ENCODE data around the gene C10orf120. TPM values are rescaled to one million over a fixed set of nuclear protein-coding genes. Genes with fewer than 3 reads are reported as not detected.

The C10orf120 gene
- total RNA-seq, 2 experiments from 2014 or later: not detected

DNA sequence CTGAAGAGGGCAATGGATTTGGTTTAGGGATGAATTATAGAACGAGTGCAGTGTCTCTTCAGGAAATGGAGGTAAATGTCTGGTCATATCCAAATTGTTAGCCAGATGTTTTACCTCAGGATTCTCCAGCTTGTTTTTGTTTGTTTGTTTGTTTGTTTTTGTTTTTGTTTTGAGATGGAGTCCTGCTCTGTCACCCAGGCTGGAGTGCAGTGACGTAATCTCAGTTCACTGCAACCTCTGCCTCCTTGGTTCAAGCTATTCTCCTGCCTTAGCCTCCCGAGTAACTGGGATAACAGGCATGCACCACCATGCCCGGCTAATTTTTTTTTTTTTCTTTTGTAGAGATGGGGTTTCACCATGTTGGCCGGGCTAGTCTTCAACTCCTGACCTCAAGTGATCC is 6.9 kb downstream of the C10orf120 start:
- no peak overlapping the region for H3K4me3 ChIP-seq (ENCODE audit: low read depth, low read length, poor library complexity, severe bottlenecking)
- no peaks in the 10 kb centered on the region for H3K36me3 ChIP-seq (ENCODE audit: insufficient read depth, low read length)
- H4K20me1 ChIP-seq (ENCODE audit: insufficient read depth, low read length): no peaks in the 10 kb centered on the region
- BruUV-seq (replicated peaks): no TSS peak
- intact Hi-C loops (cut with micrococcal nuclease; ENCODE audit: unreplicated experiment): no loop called here
- ChIA-PET POLR2A (no interaction called here), CTCF (ENCODE audit: unreplicated experiment) (no interaction called here)
- H3K9me2 ChIP-seq (ENCODE audit: insufficient read depth, low read length): no peaks in the 10 kb centered on the region
- TF ChIP-seq CTCF (conservative IDR thresholded peaks at IDR 0.05; ENCODE audit: low read length): no peak
- TF ChIP-seq EZH2phosphoT487 (IDR thresholded peaks at IDR 0.05; ENCODE audit: borderline replicate concordance, low read depth, low read length): no peak
- DNase-seq (ENCODE audit: low spot score): no peak
- no peaks in the 10 kb centered on the region for H3K79me2 ChIP-seq (ENCODE audit: insufficient read depth, low read depth, low read length)
- H3K4me2 ChIP-seq (ENCODE audit: low read length): no peak overlapping the region
- H3K4me1 ChIP-seq (ENCODE audit: insufficient read depth, low read length, poor library complexity, severe bottlenecking): no peaks in the 10 kb centered on the region
- no peaks in the 10 kb centered on the region for H3K9me3 ChIP-seq (ENCODE audit: low read length)
- no peak overlapping the region for H3K27ac ChIP-seq (ENCODE audit: low read depth, low read length, poor library complexity, severe bottlenecking)
- no peak overlapping the region for H2AFZ ChIP-seq (ENCODE audit: low read length)

DNA sequence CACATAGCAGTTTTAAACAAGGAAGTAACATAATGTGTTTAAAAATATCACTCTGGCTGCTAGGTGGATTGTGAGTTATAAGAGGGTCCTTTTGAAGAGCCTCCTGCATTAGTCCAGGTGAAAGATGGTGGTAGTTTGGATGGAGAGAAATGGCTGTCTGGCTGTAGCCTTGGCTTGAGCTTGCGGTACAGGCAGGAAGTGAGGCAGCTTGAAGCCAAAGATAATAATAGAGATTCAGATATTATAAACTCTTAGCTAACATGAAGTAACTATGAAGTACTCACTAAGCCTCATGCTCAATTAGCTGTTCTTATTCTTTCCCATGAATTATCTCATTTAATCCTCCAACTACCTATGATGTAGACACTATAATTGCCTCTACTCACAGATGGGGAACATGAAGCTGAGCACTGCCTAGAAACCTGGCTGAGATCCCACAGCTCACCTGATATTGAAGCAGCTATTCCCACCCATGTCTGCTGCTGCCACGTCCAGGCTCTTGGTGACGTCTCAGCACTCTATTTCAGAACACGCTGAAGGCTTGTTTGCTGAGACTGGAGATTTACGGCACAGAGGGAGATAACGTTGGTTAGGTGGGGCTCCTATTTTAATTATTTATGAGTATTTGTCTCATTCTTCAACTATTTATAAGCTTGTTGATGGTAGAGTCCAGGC is 10.4 kb downstream of the C10orf120 start:
- Histone ChIP-seq H3K79me2 (ENCODE audit: insufficient read depth, low read depth, low read length) (no peaks in the 10 kb centered on the region), H3K27ac (ENCODE audit: low read depth, low read length, poor library complexity, severe bottlenecking) (no peak overlapping the region), H3K9me2 (ENCODE audit: insufficient read depth, low read length) (no peaks in the 10 kb centered on the region), H3K9me3 (ENCODE audit: low read length) (no peaks in the 10 kb centered on the region), H3K4me1 (ENCODE audit: insufficient read depth, low read length, poor library complexity, severe bottlenecking) (no peaks in the 10 kb centered on the region), H4K20me1 (ENCODE audit: insufficient read depth, low read length) (no peaks in the 10 kb centered on the region), H3K4me3 (ENCODE audit: low read depth, low read length, poor library complexity, severe bottlenecking) (no peak overlapping the region), H3K4me2 (ENCODE audit: low read length) (no peak overlapping the region), H3K36me3 (ENCODE audit: insufficient read depth, low read length) (no peaks in the 10 kb centered on the region), H2AFZ (ENCODE audit: low read length) (no peak overlapping the region)
- intact Hi-C loops (cut with micrococcal nuclease; ENCODE audit: unreplicated experiment): no loop called here
- ChIA-PET CTCF (ENCODE audit: unreplicated experiment) (no interaction called here), POLR2A (no interaction called here)
- BruUV-seq (replicated peaks): no TSS peak
- no peak for DNase-seq (ENCODE audit: low spot score)
- TF ChIP-seq CTCF (conservative IDR thresholded peaks at IDR 0.05; ENCODE audit: low read length) (no peak), EZH2phosphoT487 (IDR thresholded peaks at IDR 0.05; ENCODE audit: borderline replicate concordance, low read depth, low read length) (no peak)

DNA sequence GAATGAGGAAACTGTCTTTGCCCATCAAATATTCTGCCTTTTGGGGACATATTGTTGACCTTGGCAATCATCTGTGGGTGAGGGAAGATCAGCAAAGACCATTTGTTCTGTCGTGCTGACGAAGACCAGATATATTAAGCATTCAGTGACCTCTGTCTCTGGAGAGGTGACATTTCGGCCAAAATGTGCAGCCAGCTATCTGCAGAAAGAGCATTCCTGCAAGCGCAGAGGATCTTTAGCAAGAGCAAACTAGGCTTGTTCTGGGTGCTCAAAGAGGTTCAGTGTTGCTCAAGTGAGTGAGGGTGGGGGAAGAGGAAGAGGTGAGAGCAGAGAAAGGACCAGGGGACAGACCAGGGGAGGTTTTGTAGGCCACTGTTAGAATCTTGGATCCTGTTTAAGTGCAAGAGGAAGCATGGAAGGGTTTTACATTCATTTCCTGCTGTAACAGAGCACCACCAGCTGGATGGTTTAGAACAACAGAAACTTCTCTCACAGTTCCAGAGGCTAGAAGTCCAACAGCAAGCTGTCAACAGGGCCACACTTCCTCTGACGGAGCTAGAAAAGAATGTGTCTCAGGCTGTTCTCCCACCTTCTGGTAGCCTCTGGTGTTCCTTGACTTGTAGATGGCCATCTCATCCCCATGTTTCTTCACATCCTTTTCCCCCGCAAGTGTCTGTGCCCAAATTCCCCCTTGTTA is 11.2 kb downstream of the C10orf120 start:
- Histone ChIP-seq H4K20me1 (ENCODE audit: insufficient read depth, low read length) (no peaks in the 10 kb centered on the region), H3K4me3 (ENCODE audit: low read depth, low read length, poor library complexity, severe bottlenecking) (no peak overlapping the region), H3K9me3 (ENCODE audit: low read length) (no peaks in the 10 kb centered on the region), H3K36me3 (ENCODE audit: insufficient read depth, low read length) (no peaks in the 10 kb centered on the region), H3K27ac (ENCODE audit: low read depth, low read length, poor library complexity, severe bottlenecking) (no peak overlapping the region), H3K79me2 (ENCODE audit: insufficient read depth, low read depth, low read length) (no peaks in the 10 kb centered on the region), H3K4me1 (ENCODE audit: insufficient read depth, low read length, poor library complexity, severe bottlenecking) (no peaks in the 10 kb centered on the region), H2AFZ (ENCODE audit: low read length) (no peak overlapping the region), H3K4me2 (ENCODE audit: low read length) (no peak overlapping the region), H3K9me2 (ENCODE audit: insufficient read depth, low read length) (no peaks in the 10 kb centered on the region)
- POLR2A ChIA-PET: no interaction called here
- no TSS peak for BruUV-seq (replicated peaks)
- DNase-seq (ENCODE audit: low spot score): no peak
- CTCF ChIA-PET (ENCODE audit: unreplicated experiment): no interaction called here
- TF ChIP-seq CTCF (conservative IDR thresholded peaks at IDR 0.05; ENCODE audit: low read length): no peak
- no peak for TF ChIP-seq EZH2phosphoT487 (IDR thresholded peaks at IDR 0.05; ENCODE audit: borderline replicate concordance, low read depth, low read length)
- intact Hi-C loops (cut with micrococcal nuclease; ENCODE audit: unreplicated experiment): no loop called here

All from OCI-LY7 (cell line).